ENCODE results near the gene PTPRJ. TPM values are rescaled to one million over a fixed set of nuclear protein-coding genes. Genes with fewer than 3 reads are reported as not detected.
"Not testable (repeated sequence)": the region's sequence is repeated elsewhere in the genome, so short reads cannot be mapped to it uniquely, and the experiment has no call there.

Gene PTPRJ
- total RNA-seq, 3 donors from 2014 or later: 13.8 to 22.3 (median 19.0) TPM

DNA sequence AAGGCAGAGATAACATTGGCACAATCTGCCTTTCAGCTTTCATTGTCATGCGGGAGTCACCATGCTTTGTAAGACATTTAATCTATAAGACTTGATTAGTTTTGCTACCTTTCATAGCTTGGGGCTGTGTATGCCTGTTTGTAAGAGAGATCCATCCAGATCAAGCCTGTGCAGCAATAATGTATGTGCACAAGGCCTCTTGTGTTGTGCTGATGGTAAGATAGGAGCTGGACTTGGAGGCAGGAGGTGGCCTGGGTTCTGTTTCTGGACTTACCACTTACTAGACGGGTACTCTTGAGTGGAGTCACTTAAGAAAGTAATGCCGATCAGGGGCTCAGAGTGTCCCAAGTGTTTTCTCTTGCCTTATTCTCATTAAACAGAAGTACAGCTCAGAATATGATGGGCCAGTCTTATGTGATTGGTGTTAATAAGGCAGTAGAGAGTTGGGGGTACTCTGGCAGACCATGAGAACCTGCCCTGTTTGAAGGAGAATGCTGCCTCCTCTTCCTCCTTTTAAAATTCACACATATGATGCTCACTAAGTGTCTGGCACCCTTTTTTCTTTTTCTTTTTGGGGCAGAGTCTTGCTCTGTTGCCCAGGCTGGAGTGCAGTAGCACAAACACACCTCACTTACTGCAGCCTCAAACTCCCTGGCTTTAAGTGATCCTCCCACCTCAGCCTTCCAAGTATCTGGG lies 30.9 kb downstream of the PTPRJ start:
- no peaks in the 10 kb centered on the region for H3K27me3 Mint-ChIP-seq (ENCODE audit: low read depth)
- DNase-seq: no peak
- H3K36me3 Mint-ChIP-seq (ENCODE audit: insufficient read depth): peaks cover 2% of the 10 kb centered on the region
- peaks cover 86% of the 10 kb centered on the region for H3K4me1 Mint-ChIP-seq (ENCODE audit: low read depth)
- peak overlapping the region; percentile 60 for H3K4me3 Mint-ChIP-seq
- no peaks in the 10 kb centered on the region for H3K9me3 Mint-ChIP-seq
- ATAC-seq: peak in 1 of 2 donors; percentile 1

DNA sequence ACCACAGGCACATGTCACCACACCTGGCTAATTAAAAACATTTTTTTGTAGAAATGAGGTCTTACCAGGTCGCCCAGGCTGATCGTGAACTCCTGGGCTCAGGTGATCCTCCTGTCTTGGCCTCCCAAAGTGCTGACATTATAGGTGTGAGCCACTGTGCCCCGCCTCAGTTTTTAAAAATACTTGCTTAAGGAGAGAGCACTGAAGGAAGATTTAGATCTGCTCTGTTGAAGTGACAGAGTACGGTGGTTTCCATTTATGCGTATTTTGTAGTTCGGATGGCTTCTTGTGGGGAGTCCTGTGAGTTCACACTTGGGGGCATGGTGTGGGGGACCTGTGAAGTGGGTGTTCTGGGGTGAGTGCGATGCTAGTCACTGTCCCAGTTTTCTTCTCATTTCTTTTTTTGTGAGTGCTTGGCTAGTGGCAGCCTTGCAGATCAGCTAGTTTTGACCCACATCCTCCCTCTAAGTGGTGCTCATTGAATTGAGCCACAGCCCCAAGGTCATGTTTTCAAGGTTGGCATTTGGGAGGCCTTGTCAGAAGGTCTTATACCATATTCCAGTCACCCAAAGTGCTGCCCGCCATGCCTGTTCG lies 31.5 kb downstream of the PTPRJ start:
- no peaks in the 10 kb centered on the region for H3K27me3 Mint-ChIP-seq (ENCODE audit: low read depth)

DNA sequence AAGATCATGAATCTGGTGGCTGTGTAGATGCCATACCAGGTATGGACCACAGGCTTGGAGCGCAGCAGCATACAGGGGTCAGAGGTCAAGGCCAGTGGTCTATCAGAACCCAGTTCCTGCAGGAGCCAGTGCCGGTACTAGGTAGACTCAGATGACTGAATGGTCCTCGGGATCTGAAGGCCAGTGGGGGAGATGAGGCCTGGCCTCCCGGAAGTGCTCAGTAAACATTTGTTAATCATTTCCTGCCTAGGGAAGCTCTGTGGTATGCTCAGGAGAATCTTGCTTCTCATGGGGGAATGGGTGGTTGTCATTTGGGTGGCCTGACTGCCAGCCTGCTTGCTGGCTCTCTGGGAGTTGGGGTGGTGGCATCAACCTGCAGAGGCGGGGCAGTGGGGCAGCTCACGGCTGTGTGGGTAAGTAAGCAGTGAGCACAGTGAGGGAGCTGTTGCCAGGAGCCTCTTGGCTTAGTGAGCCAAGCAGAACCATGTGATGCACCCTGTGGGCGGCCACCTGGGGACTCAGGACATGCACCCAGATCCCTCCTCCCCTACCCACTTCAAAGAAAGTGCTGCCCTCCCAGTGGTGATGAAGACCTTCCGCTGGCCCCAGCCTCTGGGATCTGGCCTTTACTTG lies 33.0 kb downstream of the PTPRJ start:
- Mint-ChIP-seq H3K4me1 (ENCODE audit: low read depth) (peaks cover 89% of the 10 kb centered on the region), H3K36me3 (ENCODE audit: insufficient read depth) (peaks cover 2% of the 10 kb centered on the region), H3K27me3 (ENCODE audit: low read depth) (no peaks in the 10 kb centered on the region), H3K4me3 (peak overlapping the region; percentile 37), H3K9me3 (no peaks in the 10 kb centered on the region)
- peak; percentile 36 for DNase-seq
- ATAC-seq: peak in 1 of 2 donors; percentile 3

More for the DNA sequence above, 31.5 kb downstream of the PTPRJ start:
- DNase-seq (peak; percentile 44), ATAC-seq (peak; percentile 77)
- Mint-ChIP-seq H3K4me3 (peak overlapping the region; percentile 60), H3K4me1 (ENCODE audit: low read depth) (peaks cover 85% of the 10 kb centered on the region), H3K9me3 (no peaks in the 10 kb centered on the region), H3K36me3 (ENCODE audit: insufficient read depth) (peaks cover 2% of the 10 kb centered on the region)

DNA sequence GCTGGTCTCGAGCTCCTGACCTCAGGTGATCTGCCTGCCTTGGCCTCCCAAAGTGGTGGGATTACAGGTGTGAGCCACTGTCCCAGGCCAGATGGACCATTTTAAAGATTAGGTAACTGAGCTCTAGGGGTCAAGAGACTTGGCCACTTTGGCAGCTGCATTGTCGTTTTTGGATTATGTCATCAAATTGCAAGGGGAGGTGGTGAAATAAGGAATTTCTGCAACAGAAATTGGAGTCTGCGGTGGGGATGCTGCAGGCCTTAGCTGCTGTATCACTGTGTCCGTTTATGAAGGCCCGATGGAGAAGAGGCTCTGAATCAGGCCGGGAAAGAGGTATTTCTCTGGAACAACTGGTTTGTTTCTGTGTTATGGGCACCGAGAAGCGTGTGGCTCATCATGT lies 34.6 kb downstream of the PTPRJ start:
- ATAC-seq (no peak), DNase-seq (no peak)
- Mint-ChIP-seq H3K4me3 (no peak overlapping the region), H3K4me1 (ENCODE audit: low read depth) (peaks cover 89% of the 10 kb centered on the region), H3K9me3 (no peaks in the 10 kb centered on the region), H3K36me3 (ENCODE audit: insufficient read depth) (peaks cover 4% of the 10 kb centered on the region), H3K27me3 (ENCODE audit: low read depth) (no peaks in the 10 kb centered on the region)

- Mint-ChIP-seq H3K27me3 (ENCODE audit: low read depth) (no peaks in the 10 kb centered on the region), H3K9me3 (no peaks in the 10 kb centered on the region), H3K4me1 (ENCODE audit: low read depth) (peaks cover 91% of the 10 kb centered on the region), H3K4me3 (no peak overlapping the region), H3K36me3 (ENCODE audit: insufficient read depth) (peaks cover 3% of the 10 kb centered on the region)
- ATAC-seq: peak; percentile 27 to 44
- DNase-seq: no peak
Observed at GRCh38 chr11:48017105-48017830, 36.9 kb downstream of the PTPRJ start.

GRCh38 chr11:48017831-48018527 lies 37.6 kb downstream of the PTPRJ start:
- peaks cover 91% of the 10 kb centered on the region for H3K4me1 Mint-ChIP-seq (ENCODE audit: low read depth)
- DNase-seq (no peak), ATAC-seq (no peak)
- H3K27me3 Mint-ChIP-seq (ENCODE audit: low read depth): no peaks in the 10 kb centered on the region
- no peaks in the 10 kb centered on the region for H3K9me3 Mint-ChIP-seq
- H3K36me3 Mint-ChIP-seq (ENCODE audit: insufficient read depth): peaks cover 10% of the 10 kb centered on the region
- peak overlapping the region; percentile 59 for H3K4me3 Mint-ChIP-seq

DNA sequence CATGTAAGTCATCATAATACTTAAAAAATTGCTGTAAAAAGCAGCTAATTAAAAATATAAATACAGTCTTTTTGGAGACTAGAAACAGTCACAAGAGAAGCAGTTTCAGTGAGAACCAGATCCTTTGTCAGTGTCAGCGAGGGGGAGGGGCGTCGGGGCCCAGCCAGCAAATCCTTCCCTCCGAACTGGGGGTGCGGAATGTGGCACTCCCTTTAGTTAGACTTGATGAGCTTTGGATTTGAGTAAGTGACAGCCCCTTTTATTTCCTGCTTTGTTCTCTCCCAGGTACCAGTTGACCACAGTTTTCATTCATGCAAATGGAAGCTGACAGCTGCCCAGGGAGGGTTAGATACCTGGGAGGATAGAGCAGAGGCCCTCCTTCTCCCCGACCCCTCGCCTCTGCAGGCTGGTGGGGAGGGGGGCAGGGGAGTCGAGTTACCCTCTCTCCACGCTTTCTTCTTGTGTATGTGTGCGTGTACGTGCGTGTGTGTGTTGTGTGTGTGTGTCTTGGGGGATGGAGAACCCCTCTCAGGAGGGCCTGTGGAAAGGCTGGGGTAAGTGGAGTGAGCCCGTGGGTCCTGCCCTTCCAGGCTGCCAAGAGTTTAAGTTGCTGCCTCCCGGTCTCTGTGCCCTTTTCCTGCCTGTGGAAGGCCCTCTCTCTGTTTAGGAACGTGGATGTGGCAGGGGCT lies 38.3 kb downstream of the PTPRJ start:
- Mint-ChIP-seq H3K4me3 (peak overlapping the region; percentile 59), H3K27me3 (ENCODE audit: low read depth) (no peaks in the 10 kb centered on the region), H3K4me1 (ENCODE audit: low read depth) (peaks cover 87% of the 10 kb centered on the region), H3K9me3 (no peaks in the 10 kb centered on the region), H3K36me3 (ENCODE audit: insufficient read depth) (peaks cover 10% of the 10 kb centered on the region)
- no peak for DNase-seq
- ATAC-seq: no peak

DNA sequence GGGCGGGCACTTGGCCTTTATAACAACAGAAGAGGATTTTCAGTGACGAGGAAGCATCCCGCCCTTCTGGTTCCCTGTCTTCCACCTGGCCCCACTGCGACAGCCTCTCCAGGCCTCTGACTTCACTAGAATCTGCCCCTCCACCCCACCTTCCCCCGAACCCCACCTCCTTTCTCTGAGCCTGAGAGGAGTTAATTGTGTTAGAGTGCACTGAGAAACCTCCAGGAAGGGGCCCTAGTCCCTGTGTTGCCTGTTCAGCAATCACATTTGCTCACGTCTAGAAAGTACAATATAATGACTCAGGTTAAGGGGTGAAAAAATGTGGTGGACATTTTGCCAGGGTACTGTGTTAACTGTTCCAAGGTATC lies 38.8 kb downstream of the PTPRJ start:
- DNase-seq: no peak
- H3K4me3 Mint-ChIP-seq: peak overlapping the region; percentile 59

GRCh38 chr11:48019595-48019994 lies 39.2 kb downstream of the PTPRJ start:
- Mint-ChIP-seq H3K27me3 (ENCODE audit: low read depth) (no peaks in the 10 kb centered on the region), H3K36me3 (ENCODE audit: insufficient read depth) (peaks cover 15% of the 10 kb centered on the region), H3K9me3 (no peaks in the 10 kb centered on the region), H3K4me3 (peak overlapping the region; percentile 46), H3K4me1 (ENCODE audit: low read depth) (peaks cover 81% of the 10 kb centered on the region)
- ATAC-seq: no peak
- no peak for DNase-seq

More for the DNA sequence above, 38.8 kb downstream of the PTPRJ start:
- Mint-ChIP-seq H3K4me1 (ENCODE audit: low read depth) (peaks cover 82% of the 10 kb centered on the region), H3K27me3 (ENCODE audit: low read depth) (no peaks in the 10 kb centered on the region), H3K9me3 (no peaks in the 10 kb centered on the region), H3K36me3 (ENCODE audit: insufficient read depth) (peaks cover 11% of the 10 kb centered on the region)
- ATAC-seq: peak; percentile 69 to 71

DNA sequence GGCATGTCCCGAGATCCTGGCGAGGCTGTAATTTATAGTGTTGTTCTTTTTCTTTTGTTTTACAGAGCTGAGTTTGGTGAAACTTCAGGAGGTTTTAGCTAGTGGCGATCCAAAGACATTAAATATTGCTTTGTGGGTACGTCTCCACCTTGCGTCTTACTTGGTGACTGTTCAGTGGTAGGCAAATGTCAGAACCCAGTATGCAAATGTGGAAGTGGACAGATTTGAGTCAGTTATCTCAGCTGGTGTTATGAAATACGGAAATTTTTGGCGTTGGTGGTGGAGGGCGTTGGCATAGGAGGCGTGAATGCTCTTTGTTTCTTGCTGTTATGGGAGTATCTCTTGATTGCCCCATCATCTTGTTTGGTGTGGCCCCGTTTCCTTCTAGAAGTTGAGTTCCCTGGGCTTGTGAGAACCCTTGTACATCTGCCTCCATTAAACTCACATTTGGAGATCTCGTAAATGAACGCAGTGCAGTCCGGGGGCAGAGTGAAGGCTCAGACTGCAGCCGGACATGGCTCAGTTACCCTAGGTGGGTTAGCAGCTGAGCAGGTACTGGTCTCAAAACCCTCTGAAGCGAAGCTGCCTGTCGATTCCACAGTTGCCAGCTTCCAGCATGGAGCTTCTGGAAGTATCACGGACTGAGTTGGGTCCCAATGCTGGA lies 39.9 kb downstream of the PTPRJ start:
- no peak for DNase-seq

DNA sequence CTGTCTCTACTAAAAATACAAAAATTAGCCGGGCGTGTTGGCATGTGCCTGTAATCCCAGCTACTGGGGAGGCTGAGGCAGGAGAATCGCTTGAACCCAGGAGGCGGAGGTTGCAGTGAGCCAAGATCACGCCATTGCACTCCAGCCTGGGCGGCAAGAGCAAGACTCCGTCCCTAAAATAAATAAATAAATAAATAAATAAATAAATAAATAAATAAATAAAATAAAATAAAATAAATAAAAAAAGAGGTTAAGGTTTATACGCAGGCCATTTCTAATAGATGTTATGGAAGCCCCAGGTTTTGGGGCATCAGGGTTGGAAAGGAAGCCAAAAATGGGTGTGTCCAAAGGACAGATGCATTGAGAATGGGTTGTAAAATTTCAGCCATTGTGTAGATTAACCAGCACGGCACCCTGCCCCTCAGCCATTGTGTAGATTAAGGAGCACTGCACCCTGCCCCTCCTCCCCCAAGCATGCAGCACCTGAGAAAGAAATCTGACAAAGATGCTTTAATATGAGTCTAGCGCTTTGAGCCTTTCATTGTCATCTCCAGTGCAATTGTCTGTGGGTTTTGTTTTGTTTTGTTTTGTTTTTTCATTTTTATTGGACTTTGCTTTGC lies 41.0 kb downstream of the PTPRJ start:
- Mint-ChIP-seq H3K4me1 (ENCODE audit: low read depth) (peaks cover 73% of the 10 kb centered on the region), H3K36me3 (ENCODE audit: insufficient read depth) (peaks cover 16% of the 10 kb centered on the region)
- H3K27me3 Mint-ChIP-seq (ENCODE audit: low read depth); H3K4me3 Mint-ChIP-seq; ATAC-seq; DNase-seq; H3K9me3 Mint-ChIP-seq: not testable (repeated sequence)

More for the DNA sequence above, 39.9 kb downstream of the PTPRJ start:
- Mint-ChIP-seq H3K4me1 (ENCODE audit: low read depth) (peaks cover 78% of the 10 kb centered on the region), H3K27me3 (ENCODE audit: low read depth) (no peaks in the 10 kb centered on the region), H3K36me3 (ENCODE audit: insufficient read depth) (peaks cover 16% of the 10 kb centered on the region), H3K9me3 (no peaks in the 10 kb centered on the region), H3K4me3 (peak overlapping the region; percentile 46)
- ATAC-seq: peak; percentile 57 to 68

- no peaks in the 10 kb centered on the region for H3K27me3 Mint-ChIP-seq (ENCODE audit: low read depth)
- no peaks in the 10 kb centered on the region for H3K9me3 Mint-ChIP-seq
- H3K36me3 Mint-ChIP-seq (ENCODE audit: insufficient read depth): peaks cover 16% of the 10 kb centered on the region
- H3K4me1 Mint-ChIP-seq (ENCODE audit: low read depth): peaks cover 63% of the 10 kb centered on the region
- ATAC-seq (no peak), DNase-seq (no peak)
- no peak overlapping the region for H3K4me3 Mint-ChIP-seq
Observed at GRCh38 chr11:48022445-48022844, 42.1 kb downstream of the PTPRJ start.

GRCh38 chr11:48023608-48024007 lies 43.2 kb downstream of the PTPRJ start:
- H3K27me3 Mint-ChIP-seq (ENCODE audit: low read depth); H3K9me3 Mint-ChIP-seq; H3K4me3 Mint-ChIP-seq; DNase-seq; ATAC-seq: not testable (repeated sequence)
- H3K36me3 Mint-ChIP-seq (ENCODE audit: insufficient read depth): peaks cover 16% of the 10 kb centered on the region
- H3K4me1 Mint-ChIP-seq (ENCODE audit: low read depth): peaks cover 56% of the 10 kb centered on the region
